HG03571 (cell line): Measurements from ENCODE around the gene CD151.

Source experiments
- ATAC-seq: cut with Tn5 transposase; IDR thresholded peaks from one replicate; pipeline ENCODE4 v1.9.1; 2021; ENCODE audit not compliant: unreplicated experiment

CD151 gene

DNA sequence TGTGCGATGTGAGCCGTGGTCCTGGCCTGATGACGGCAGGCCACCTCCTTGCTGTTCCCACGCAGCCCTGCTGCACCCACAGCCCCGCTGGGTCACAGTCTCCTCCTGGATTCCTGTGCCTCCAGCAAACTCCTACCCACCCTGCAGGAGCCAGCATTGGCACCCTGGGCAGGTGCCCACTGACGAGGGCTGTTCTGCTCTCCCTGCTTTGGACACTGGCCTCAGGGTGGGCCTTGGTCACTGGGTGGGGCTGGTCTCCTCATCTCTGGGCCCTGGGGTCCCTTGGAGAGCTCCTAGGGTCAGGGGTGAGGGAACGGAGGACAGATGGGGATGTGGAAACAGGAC is 22.6 kb downstream of the CD151 start:
- no peak for ATAC-seq

DNA sequence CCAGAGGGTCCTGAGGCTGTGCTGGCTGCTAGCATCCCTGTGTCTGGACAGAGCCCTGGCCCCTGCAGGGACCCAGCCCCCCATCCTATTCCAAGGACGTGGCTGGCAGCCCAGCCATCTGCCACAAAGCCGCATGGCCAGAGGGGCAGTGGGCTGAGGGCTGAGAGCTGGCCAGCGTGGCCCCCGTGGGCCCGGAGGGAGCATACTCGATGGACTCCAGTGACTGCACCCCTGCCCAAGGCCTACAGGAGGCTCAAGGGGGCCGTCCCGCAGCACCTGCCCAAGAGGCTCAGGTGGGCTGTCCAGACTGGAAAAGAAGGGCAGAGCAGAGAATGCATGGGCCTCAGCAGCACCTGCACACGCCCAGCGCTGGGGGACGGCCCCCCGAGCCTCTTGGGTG is 23.0 kb downstream of the CD151 start:
- no peak for ATAC-seq

DNA sequence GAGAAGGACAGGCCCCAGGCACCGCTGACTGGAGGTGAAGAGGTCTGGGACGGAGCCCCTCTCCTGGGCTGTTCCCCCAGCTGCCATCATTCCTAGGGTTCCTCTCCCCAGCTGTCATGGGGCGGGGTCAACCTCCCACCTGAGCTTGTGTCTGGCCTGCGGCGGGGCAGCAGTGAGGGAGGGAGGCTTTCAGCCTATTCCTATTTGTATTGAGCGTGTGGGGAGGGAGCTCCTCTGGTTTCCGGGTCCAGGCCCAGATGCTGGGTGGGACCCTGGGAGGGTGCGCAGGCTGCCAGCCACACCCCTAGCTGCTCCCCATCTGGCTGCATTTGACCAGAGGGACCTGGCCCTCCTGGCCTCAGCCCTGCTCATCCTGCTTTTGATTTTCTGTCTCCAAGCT is 23.6 kb downstream of the CD151 start:
- no peak for ATAC-seq

DNA sequence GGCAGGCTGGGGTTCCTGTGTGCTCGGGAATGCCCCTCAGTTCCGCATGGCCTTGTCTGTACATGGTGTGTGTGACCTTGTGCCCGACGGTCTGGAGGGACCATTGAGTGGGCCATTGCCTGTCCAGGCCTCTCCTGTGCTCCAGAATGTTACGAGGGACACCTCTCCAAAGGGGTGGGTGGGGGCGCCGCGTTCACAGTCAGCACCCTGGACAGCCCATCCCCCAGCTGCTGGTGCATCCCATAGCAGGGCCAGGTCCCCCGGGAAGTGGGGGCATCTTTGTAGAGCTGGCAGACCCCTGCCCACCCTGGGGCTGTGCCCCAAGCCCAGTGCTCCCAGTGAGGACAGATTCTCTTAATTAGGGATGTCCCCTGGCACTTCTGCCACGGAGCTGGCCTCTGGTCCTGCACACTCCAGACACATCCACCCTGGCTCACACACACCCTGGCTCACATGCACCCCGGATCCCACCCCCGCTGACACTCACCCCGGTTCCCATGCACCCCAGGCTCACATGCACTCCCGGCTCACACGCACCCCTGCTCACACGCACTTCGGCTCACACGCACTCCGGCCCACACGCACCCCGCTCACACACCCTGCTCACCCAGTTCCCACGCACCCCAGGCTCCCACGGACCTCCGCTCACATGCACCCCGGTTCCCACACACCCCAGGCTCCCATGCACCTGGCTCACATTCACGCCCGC is 25.5 kb downstream of the CD151 start:
- ATAC-seq, result no peak

DNA sequence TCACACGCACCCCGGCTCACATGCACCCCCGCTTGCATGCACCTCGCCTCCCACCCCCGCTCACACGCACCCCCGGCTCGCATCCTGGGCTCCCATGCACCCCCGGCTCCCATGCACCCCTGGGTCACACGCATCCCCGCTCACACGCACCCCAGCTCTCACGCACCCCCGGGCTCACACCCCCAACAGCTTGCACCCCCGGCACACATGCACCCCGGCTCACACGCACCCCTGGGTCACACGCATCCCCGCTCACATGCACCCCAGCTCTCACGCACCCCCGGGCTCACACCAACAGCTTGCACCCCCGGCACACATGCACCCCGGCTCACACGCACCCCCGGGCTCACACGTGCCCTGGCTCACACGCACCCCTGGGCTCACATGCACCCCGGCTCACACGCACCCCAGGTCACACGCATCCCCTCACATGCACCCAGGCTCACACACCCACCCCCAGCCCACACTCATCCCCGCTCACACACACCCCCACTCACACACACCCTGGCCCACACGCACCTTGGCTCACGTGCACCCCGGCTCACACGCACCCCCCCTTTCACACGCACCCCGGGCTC is 26.1 kb downstream of the CD151 start:
- no peak for ATAC-seq

DNA sequence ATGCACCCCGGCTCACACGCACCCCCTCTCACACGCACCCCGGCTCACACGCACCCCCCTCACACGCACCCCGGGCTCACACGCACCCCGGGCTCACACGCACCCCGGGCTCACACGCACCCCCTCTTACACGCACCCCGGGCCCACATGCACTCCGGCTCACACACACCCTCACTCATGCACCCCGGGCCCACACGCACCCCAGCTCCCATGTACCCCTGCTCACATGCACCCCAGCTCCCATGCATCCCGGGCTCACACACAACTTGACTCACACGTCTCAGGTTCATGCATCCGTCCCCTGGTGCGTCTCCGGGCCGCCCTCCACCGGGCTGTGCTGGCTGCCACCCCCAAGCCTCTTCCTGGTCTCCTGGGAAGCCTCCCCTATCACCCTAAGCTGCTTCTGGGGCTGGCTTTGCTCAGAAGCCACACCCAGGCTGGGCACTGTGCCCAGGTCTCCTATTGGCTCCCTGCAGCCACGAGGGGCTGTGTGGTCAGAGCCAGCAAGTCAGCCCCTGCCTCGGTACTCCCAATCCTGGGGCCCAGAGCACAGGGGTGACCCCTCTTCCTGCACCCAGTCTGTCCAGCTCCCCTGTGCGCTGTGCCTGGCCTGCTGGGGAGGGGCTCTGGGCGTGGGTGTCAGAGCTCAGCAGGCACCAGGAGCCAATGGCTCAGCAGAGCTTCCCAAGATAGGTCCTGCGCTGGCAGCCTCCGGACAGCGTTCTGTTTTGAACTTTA is 26.8 kb downstream of the CD151 start:
- no peak for ATAC-seq

DNA sequence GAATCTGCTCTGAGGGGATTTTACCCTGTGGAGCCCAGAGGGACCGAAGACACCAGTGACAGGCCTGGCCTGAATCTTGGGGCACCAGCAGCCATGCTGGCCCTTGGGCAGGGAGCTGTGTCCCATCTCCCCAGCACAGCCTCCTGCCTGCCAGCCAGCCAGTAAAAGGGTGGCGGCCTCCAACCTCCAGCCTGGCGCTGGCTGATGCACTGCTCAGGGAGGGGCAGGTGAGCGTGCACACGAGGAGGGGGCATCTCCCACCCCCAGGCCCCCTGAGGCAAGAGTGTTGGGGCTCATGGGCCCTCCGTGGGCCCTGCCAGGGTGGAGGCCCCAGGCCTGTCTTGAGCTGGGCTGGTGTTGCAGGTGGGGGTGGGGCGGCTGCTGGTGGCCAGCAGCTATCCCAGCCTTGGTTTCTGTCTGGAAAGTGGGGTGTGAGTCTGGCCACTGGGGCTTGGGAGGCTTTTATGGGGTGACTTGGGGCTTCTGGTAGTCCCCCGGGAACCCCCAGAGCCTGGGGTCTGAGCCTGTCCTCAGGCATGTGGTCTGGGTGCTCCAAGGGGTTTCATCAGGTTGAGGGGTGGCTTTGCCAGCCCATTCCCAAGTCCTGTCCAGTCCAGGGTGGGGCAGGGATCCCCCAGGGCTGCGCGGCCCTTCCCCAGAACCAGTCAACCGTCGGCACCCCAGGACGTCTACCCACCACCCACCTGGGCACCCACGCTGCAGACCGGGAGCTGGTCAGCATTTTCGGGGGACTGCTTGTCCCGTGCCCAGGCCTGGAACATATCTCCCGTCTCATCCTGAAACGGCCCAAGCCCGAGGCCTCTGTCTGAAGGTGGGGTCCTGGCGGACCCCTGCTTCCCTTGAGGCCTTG is 27.7 kb downstream of the CD151 start:
- ATAC-seq, result no peak

DNA sequence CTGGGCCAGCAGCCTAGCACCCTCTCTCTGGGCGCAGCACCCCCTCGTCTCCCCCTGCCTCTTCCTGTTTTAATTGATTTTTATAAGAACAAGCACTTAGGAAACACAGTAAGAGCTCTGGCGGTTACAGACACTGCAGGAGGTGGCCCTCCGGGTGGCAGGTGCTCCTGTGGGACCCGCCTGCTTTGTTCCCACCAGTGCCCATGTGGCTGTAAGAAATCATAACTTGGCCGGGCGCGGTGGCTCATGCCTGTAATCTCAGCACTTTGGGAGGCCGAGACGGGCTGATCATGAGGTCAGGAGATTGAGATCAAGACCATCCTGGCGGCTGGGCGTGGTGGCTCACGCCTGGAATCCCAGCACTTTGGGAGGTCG is 28.3 kb downstream of the CD151 start:
- ATAC-seq, result no peak

DNA sequence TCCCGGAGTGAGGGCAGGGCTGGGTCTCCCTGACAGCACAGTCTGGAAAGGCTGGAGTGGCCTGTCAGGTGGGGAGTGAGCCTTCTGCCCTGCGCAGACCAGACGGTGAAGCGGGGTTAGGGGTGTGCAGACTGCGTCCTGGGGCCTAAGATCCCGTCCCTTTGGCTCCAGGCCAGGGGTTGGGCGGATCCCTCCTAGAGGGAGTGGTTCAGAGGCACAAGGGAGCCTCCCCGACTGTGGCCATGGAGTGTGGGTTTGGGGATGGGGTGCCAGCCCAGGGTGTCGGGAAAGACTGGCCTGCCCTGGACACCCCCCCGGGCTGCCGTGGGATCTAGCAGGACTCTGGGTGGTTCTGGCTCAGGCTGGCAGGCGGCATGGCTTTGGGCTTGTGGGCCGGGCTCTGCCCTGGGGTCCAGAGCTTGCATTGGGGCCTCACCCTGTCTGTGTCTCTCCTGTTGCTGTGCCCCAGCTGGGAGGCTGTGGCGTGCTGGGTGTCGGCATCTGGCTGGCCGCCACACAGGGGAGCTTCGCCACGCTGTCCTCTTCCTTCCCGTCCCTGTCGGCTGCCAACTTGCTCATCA is 29.4 kb downstream of the CD151 start:
- no peak for ATAC-seq

DNA sequence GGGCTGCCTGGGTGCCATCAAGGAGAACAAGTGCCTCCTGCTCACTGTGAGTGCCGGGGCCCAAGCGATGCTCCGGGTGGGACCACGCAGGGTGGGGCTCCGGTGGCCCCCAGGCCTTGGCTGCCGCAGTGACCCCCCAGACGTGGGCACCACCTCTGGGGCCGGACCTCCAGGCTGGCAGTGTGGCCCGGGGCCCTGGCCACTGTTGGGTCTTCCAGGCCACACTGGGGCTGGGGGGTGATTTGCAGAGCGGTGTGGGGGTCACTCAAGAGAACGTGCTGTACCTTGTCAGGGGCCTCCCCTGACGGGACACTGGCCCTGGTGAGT is 29.9 kb downstream of the CD151 start:
- ATAC-seq, result no peak

DNA sequence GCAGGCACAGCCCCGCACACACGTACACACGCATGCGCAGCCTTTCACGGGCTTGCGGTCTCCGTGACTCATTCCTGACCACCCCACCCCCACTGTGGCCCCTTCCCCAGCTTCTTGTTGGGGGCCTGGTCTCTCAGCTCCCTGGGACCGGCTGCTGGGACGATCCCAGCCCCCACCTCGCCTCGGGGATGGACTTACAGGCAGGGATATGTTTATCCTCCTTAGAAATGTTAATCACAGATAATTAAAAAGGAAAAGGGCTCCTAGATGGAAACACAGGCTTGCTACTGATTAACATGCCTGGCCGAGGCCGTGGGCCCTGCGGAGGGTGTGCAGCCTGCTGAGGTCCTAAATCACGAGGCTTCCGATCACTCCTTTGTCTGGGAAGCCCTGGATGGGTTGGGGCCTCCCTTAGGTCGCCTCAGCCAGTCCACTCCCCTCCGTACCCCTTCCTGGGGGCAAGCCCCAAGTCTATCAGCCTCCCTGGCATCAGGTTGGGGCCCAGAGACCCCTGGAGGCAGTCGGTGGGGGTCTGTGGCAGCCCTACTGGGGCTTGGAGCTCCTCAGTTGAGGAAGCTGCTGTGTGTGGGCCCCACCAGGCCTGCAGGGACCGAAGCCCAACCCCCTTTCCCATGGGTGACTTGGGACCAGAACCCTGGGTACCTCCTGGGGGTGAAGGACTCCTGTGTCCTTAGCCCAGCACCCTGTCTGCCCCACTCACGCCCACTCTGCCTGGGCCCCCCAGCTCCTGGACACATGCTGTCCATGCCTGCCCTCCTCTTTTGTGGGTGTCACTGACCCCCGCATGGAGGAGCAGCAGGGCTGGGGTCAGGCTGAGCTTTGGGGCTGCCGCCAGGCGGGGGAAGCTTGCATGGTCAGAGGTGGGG is 30.5 kb downstream of the CD151 start:
- no peak for ATAC-seq

DNA sequence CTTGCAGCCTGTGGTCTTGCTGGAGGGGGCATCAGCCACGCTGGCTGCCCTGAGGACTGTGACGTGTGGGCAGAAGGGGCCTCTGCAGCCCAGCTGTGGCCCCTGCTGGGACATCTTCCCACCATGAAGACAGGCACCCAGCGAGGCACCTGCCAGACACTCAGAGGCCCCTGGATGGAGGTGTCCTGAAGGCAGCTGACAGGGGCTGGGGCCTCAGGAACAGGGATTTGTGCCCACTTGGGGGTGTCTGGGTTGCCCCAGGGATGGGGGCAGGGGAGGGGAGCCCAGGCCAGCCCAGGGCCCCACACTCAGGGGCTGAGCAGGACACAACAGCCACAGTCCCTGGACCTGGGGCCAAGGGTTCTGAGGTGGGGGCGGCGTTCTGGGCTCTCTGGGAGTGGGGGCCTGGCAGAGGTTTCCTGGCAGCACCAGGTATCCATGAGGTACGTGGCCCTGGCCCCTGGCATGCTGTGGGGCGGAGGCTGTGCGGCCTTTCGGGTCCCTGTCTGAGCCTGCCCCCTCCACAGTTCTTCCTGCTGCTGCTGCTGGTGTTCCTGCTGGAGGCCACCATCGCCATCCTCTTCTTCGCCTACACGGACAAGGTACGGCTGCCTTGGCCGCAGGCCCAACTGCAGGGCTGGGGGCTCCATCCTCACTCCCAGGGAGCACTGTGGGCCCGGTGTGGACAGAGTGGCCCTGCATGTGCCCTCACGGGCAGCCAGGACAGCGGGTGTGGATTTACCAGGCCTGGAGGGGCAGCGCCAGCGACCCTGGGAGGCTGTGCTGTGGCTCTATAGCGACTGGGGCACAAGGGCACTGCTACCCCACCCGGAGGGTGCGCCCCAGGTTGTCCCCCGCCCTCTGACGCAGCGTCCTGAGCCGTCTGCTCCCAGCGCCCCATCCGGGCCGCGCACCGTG is 31.4 kb downstream of the CD151 start:
- no peak for ATAC-seq

DNA sequence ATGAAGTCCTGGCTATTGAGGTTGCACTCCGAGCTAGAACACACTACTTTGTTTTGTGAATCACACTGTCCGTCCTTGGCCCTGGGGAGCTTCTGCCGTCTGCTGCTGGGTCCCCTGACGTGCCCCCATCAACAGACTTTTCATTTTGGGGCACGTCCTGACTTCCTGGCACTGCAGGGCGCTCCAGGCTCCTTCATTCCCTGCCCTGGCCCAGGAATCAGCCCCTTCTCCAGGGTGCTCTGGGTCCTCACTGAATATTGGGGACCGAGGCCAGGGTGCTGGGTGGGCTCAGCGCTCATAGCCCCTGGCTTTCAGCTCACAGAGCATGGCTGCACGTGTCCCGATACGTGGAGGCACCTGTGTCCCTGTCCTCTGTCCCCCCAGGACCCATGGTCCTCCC is 32.1 kb downstream of the CD151 start:
- no peak for ATAC-seq

DNA sequence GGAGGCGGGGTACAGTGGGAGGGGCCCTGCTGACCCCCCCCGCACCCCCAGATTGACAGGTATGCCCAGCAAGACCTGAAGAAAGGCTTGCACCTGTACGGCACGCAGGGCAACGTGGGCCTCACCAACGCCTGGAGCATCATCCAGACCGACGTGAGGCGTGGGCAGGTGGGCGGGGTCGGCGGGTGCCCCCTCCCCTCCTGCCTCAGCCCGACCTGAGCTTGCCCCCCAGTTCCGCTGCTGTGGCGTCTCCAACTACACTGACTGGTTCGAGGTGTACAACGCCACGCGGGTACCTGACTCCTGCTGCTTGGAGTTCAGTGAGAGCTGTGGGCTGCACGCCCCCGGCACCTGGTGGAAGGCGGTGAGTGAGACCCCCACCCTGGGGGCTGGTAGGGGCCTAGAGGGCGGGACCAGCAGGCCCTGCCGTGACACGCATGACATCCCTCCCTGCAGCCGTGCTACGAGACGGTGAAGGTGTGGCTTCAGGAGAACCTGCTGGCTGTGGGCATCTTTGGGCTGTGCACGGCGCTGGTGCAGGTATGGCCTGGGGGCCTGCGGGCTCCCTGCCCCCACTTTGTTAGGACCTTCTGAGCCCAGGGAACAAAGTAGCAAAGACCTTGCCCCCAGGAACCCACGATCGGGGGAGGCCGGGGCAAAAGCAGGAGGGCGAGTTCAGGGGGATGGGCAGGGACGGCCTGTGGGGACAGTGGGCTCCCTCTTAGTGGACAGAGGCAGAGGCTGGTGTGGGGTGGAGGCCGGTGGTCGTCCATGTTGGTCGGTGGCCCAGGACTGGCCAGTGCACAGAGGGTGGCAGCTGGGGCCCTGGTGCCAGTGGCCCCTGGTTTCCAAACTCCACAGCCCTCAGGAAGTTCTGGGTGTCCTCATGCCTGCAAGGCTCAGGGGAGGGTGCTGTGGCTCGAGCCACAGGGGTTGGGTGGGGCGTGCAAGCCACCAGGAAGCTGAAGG is 33.0 kb downstream of the CD151 start:
- no peak for ATAC-seq

DNA sequence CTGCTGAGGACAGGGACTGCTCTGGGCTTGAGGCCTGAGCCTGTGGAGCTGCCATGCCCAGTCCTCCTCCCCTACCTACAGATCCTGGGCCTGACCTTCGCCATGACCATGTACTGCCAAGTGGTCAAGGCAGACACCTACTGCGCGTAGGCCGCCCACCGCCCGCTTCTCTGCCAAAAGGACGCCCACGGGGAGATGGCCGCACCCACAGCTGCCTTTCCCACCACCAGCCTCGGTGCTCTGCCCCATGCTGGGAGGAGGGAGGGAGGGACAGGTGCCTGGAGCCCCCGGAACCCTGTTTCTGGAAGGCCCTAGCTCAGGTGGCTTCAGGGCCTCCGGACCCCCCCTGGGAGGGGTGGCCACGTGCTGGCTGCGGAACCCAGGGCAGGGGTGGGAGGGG is 33.7 kb downstream of the CD151 start:
- ATAC-seq, result no peak

DNA sequence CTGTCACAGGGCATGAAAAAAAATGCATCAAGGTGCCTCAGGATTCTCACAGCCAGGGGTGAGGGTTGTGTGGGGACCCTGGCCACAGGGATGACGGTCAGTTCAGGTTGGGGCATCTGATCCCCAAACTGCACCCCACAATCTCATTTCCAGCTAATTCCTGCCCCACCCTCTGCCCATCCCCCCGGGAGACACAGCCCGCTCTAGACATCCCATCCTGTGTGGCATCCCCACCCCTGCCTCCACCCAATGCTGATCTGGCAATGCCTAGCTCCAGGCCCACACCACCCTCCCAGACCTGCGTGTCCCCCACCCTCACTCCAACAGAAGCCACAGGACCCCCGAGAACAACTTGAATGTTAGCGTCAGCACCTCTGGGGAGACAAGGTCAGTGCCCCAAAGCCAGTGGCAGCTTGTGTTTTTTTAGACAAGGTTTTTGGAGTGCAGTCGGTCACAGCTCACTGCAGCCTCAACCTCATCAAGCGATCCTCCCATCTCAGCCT is 35.2 kb downstream of the CD151 start:
- ATAC-seq, result no peak

DNA sequence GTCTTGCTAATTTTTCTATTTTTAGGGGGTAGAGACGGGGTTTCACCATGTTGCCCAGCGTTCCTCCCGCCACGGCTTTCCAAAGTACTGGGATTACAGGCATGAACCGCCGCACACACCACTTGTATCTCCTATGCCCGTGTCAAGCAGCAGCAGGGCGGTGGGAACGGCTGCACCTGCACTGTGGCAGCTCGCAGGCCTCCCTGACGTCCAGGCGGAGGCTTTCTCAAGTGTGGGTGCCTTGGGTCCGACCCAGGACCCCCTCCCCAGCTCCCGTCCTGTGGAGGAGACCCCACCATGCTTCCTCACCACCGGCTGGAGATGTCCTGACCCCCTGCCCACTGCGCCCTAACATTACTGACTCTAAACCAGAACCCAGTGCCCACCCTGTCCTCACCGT is 35.6 kb downstream of the CD151 start:
- no peak for ATAC-seq

DNA sequence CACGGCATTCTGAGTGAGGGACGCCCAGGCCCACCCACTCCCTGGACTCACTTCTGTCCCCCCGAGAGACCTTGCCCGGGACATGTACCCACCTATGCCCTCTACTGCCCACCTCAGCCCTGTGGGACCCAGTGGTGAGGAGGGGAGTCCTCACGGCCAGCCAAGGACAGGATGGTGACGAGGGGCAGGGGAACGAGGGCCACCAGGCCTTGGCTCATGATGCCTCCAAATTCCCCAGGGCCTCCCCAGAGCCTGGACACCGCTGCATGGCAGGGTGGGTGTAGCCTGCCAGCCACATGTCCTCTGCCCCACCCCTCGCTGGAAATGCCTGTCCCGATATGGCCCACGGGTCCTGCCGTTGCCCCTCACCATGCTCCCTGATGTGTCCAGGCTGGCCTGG is 36.0 kb downstream of the CD151 start:
- no peak for ATAC-seq
